HG03575 (cell line): ENCODE results near the gene MAGI2.

Experiments
- ATAC-seq: cut with Tn5 transposase; IDR thresholded peaks from one replicate; pipeline ENCODE4 v1.9.1; 2021; ENCODE audit not compliant: unreplicated experiment, insufficient number of reproducible peaks, low FRiP score; ENCODE audit errors: extremely low read depth

The MAGI2 gene

GRCh38 chr7:79329464-79329863 lies 124.0 kb downstream of the MAGI2 start:
- ATAC-seq = no peak

GRCh38 chr7:79320741-79321473 lies 132.6 kb downstream of the MAGI2 start:
- ATAC-seq = no peak

GRCh38 chr7:79319369-79319768 lies 134.1 kb downstream of the MAGI2 start:
- no peak for ATAC-seq

DNA sequence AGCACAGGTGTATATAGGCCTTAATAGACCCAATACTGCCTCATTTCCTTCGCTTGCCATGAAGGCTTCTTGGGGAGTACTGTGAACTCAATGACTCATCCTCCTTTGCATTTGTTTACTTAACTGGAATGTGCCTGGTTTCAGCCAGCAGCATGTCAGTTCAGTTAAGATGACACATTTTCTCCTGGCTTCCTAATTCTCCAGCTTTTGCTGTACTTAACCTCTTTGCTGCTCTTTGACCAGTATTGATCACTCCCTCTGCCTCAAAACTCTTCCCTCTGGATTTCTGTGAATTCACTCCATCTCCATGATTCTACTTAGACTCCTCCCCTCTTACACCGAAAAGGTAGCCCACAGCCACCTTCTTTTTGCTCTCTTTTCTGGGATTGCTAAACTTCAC lies 135.7 kb downstream of the MAGI2 start:
- no peak for ATAC-seq

DNA sequence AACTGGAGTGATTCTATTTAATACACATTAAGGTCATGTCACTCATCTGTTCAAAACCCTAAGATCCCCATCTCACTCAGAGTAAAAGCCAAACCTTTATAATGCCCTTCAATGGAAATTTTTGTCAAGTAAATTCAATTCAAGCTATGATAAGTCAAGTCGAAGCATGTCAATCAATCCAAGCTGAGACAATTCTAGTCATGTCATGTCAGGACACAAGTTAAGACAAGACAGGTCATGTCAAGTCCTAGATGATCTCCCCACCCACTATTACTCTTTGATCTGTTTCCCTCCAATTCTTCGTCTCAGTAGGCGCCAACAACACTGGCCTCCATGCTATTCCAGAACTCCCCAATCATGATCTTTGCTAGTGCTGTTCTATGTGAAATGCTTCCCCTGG lies 141.4 kb downstream of the MAGI2 start:
- no peak for ATAC-seq

DNA sequence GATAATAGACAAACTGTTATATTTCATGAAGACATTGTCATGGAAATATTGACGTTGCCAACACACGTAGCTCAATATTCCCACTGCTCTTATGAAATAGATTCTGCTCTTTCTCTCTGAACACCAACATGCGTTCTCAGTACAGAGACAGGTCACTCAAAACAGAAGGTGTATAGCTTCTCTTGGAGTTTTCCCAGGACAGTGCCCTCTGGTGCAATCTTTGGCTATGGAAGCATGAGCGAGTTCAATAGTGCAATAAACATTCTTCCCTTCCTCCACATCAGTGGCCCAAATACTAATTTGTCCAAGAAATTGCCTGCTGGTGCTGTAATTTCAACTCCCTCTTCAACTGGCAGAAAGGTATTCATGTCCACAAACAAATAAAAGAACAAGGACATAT lies 145.3 kb downstream of the MAGI2 start:
- ATAC-seq = no peak

DNA sequence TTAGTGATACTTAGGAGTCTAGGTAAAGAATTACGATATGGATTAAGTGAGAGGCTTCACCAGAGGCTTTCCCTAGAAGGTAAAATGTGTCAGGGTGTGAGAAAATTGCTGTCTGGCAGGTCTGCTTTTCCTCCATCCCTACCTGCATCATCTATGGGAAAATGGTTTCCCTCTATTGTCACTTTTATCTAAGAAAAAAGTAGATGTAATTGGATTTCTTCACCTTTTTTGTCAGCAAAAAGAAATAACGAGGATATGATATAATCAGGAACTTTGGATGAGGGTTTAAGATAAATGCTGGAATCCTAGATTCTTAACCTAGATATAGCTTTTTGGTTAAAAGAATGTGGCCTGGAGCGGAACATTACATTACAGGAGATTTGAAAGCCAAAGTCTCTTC lies 146.1 kb downstream of the MAGI2 start:
- ATAC-seq = no peak

DNA sequence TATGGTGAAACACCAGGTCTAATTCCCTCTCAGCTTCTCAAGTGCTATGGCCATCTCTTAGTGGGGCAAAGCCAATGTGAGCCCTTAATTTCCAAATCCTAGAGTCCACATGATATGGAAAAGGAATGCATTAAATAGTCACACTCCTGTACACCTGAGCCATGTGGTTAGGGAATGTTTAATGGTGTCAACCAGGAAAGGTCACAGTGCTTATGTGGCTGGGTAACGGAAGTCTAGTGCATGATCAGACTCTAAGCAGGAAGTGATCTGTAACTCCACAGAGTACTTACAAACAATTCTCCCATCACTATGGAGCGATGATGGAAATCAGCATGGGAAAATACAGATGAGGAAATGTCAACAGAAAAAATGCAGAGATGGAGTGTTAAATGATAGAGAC lies 148.8 kb downstream of the MAGI2 start:
- no peak for ATAC-seq

- no peak for ATAC-seq
Measured at GRCh38 chr7:79302293-79302692, 151.2 kb downstream of the MAGI2 start.

DNA sequence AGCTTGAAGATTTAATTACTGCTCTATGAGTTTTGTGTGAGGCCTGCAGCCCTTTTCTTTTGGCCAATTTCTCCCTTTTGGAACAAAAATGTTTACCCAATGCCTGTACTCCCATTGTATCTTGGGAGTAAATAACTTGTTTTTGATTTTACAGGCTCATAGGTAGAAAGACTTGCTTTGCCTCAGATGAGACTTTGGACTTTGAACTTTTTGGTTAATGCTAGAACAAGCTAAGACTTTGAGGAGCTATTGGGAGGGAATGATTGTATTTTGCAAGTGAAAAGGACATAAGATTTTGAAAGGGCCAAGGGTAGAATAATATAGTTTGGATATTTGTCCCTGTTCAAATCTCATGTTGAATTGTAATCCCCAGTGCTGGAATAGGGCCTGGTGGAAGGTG lies 152.0 kb downstream of the MAGI2 start:
- ATAC-seq = no peak

DNA sequence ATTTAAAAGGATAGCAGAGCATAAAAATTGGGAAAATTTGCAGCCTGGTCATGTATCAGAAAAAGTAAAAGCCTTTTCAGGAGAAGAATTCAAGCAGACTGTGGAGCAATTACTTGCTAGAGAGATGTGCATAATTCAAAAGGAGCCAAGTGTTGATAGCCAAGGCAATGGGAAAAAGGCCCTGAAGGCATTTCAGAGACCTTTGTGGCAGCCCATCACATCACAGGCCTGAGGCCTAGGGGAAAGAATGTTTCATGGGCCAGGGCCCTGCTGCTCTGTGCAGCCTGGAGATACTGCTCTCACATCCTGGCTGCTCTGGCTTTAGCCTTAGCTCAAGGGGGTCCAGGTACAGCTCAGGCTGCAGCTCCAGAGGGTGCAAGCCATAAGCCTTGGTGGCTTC lies 152.9 kb downstream of the MAGI2 start:
- ATAC-seq = no peak

GRCh38 chr7:79298145-79298760 lies 155.2 kb downstream of the MAGI2 start:
- ATAC-seq = no peak

DNA sequence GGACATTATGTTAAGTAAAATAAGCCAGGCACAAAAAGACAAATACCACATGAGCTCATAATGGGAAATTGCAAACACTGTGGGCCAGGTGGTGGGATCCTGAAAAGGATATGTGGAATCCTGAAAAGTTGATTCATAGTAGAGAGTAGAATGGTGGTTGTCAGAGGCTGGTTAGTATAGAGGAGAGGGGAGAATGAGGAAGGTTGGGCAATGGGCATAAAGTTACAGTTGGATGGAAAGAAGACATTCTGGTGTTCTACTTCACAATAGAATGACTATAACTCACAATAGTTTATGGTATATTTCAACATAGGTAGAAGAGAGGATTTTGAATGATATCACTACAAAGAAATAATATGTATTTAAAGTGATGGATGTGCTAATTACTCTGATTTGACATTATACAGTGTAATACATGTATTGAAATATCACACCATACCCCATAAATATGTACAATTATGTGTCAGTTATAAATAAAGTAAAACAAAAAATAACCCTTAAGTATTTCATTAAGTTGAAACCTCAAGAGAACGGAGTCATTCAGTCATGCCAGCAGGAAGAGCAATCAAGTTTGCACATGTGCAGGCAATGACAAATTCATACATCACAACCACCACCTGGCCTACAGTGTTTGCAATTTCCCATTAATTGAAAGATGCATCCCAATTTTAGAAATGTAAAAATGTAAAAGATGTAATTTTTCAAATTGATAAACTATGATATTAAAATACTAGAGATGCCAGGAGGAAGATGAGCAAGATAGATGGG lies 156.7 kb downstream of the MAGI2 start:
- ATAC-seq = no peak

DNA sequence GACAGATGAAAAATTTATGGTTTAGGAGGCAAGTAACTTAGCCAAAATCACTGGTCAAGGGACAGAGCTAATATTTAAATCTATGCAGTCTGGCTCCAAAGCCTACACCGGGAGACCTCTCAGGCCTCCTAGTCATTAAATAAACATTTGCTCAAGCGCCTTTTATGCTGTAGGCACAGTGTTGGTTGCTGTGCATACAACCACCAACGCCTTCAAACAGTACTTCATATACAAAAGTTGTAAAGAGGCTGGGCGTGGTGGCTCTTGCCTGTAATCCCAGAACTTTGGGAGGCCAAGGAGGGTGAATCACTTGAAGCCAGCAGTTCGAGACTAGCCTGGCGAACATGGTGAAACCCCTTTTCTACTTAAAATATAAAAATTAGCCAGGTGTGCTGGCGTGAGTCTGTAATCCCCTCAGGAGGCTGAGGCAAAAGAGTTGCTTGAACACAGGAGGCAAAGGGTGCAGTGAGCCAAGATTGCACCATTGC lies 159.8 kb downstream of the MAGI2 start:
- ATAC-seq = no peak

DNA sequence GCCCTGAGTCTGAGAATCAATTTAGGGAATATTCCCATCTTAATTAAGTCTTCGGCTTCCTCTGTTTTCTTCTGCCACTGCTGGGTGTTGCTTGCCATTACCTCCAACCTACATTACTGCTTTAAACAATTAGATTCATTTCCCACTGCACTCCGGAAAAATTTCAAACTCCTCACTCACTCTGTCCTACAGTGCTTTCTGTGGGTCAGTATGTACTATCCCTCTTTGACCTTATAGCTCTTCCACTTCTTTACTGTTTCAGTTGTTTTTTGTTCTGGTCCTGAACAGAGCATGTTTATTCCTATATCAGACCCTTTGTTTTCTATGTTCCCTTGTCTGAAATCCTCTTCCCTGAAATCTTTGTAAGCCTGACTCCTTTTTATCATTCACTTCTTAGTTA lies 160.6 kb downstream of the MAGI2 start:
- ATAC-seq = no peak

- no peak for ATAC-seq
Measured at GRCh38 chr7:79291498-79291865, 162.0 kb downstream of the MAGI2 start.

DNA sequence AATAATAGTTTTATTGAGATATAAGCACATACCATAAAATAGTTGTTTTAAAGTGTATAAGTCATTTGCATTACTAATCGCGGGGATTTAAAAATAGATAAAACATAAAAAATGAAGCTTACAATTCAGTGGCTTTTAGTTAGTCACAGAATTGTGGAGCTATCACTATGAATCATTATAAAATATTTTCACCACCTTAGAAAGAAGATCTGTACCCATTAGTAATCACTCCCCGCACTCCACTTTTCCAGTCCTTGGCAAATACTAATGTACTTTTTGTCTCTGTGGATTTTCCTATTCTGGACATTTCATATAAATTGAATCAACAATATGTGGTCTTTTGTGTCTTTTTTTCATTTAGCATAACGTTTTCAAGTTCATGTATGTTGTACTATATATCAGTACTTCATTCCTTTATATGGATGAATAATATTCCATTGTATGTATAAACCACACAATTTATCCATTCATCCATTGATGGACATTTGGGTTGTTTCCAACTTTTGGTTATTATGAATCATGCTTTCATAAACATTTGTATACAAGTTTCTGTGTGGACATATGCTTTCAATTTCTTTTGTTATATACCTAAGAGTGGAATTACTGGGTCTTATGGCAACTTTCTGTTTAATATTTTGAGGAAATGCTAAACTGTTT lies 162.5 kb downstream of the MAGI2 start:
- no peak for ATAC-seq

- no peak for ATAC-seq
Measured at GRCh38 chr7:79290398-79290797, 163.1 kb downstream of the MAGI2 start.

DNA sequence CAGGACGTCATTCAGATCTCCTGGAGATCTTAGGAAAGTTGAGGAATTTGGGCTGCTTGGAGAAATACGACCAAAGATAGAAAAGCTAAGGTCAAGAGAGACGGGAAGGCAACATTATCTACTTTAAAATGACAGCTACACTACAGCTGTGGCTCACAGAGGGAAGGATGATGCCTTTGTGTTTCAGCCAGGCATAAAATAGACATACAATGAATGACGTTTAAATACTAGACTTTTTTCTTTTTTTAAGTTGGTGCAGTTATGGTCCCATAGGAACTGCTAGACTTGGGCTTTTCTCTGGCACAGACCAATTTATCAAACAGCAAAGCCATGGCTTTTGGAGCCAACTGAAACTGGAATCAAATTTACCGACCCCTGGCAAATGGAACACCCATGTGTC lies 164.8 kb downstream of the MAGI2 start:
- ATAC-seq = no peak

DNA sequence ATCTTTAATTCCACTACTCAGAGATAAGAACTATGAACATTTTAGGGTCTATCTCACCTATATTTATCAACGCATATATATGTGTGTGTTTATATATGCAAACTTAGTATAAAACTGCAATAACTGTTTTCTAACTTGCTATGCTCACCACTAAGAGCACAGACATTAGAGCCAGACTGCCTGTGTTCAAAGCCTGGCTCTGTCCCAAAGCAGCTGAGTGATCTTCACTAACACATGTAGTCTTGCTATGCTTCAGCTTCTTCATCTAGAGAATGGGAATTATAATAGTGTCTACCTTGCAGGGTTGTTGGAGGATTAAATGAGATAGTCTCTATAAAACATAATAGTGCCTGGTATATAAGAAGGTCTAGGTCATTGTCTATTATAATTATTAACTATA lies 165.5 kb downstream of the MAGI2 start:
- ATAC-seq = no peak
